WI38 (cell line): ENCODE results near the gene DDOST.

Source experiments
- H3K4me3 ChIP-seq: 2 replicates; pipeline ENCODE4 v1.5.1; 2011; ENCODE audit warnings: low read depth, mild to moderate bottlenecking, control low read depth, low read length
- TF ChIP-seq, protein P1 (sequence below): IDR thresholded peaks from 2 replicates; pipeline ENCODE4 v1.5.1; 2012; ENCODE audit warnings: low read depth, mild to moderate bottlenecking, control low read depth, low read length

The DDOST gene

DNA sequence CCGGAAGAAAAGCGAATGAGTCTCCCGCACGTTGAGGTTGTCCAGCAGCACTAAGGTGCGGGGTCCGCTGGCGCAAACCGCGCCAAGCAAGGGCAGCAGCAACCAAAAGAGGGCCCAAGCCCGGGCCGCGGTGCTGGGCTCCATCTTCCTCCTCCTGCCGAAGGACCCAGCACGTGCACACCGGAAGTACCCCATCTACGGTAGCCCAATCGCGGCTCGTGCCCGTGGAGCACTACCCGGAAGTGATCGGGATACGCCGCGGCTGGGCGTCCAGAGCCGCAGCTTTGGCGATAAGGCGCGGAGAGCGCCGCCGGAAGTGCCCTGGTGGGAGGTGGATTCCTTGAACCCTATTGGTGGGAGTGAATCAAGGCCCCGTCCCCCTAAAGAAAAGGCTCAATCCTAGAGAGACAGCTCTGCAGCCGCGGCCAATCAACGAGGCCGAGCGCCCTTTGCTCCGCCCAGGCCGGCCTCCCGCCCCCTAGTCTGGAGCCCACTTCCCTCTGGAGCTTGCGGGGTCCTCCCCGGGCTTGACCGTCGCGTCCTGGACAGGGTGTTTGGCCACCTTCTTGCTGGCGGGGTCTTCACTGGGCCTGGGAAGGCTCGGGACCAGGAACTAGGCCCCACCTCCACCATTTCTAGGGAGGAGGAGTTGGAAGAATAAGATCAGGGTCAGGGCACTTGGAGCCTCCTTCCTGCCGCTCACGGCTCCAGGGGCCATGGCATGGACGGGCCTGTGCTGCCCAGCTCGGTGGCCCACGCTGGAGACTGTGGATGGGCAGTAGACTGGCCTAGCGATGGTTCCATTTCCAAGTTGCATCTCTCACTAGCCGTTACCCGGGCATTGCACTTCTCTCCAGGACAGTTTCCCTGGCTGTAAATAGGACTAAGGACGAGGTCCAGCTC is at the start of gene DDOST:
TSS of gene DDOST (minus strand) at position 163 of the 903 bp plus-strand sequence. CDS start at position 144, 19 bp downstream.
- H3K4me3 ChIP-seq, result peak within 1 kb of the TSS; percentile 97
- TF ChIP-seq, protein P1, sequence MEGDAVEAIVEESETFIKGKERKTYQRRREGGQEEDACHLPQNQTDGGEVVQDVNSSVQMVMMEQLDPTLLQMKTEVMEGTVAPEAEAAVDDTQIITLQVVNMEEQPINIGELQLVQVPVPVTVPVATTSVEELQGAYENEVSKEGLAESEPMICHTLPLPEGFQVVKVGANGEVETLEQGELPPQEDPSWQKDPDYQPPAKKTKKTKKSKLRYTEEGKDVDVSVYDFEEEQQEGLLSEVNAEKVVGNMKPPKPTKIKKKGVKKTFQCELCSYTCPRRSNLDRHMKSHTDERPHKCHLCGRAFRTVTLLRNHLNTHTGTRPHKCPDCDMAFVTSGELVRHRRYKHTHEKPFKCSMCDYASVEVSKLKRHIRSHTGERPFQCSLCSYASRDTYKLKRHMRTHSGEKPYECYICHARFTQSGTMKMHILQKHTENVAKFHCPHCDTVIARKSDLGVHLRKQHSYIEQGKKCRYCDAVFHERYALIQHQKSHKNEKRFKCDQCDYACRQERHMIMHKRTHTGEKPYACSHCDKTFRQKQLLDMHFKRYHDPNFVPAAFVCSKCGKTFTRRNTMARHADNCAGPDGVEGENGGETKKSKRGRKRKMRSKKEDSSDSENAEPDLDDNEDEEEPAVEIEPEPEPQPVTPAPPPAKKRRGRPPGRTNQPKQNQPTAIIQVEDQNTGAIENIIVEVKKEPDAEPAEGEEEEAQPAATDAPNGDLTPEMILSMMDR, result peak; percentile 20; the same call in 1 of the 2 replicates

DNA sequence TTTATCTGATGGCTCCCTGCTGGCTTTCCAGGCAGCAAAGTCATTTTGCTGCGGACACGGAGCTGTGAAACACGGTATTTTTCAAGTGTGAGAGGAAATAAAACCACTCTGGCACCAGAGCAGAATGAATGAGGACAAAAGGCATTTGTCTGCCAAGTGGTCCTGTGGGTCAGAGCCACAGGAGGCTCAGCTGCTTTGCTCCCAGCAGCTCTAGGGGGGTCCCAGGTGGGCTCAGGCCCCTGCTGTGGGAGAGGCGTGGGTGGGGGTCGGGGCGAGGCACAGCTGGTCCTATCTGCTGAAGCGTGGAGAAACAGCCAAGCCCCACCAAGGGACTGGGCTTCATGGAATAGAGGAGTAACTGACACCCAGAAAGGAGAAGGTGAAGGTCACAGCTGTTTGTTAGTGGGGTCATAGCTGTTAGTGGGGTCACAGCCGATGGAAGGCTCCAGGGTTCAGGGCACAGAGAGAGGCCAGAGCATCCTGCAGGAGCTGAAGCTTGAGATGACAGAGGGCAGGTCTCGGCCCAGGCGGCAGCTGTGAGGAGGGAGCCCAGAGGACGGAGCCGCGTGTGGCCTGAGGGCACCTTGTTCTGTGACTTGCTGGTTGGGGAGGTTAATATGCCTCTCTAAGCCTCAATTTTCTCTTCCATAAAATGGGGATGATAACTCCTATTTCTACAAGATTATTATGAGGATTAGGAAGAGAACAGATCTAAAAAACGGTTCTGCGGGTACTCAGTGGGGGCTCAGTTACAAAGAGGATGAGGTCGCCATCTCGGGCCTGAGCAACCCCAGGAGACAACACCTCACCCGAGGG is 49.5 kb upstream of the DDOST start:
- TF ChIP-seq, protein P1, result no peak
- no peak overlapping the region for H3K4me3 ChIP-seq

DNA sequence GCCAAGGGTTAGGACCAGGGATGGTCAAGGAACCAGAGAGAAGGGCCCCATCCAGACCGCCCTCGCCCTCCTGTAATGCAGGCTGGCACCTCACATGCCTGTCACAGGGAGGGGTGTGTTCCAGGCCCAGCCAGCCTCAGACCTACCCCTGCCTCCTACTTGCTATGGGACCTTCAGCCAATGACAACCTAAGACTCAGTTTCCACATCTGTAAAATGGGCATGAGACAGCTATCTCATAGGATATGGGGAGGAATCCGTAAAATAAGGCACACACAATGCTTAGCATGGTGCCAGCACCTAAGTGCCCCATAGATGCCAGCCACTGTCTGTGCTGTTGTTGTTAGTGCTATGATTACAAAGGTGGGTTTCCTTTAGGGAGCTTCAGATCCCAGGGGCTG is 48.7 kb upstream of the DDOST start:
- TF ChIP-seq, protein P1, result no peak
- H3K4me3 ChIP-seq, result no peak overlapping the region

DNA sequence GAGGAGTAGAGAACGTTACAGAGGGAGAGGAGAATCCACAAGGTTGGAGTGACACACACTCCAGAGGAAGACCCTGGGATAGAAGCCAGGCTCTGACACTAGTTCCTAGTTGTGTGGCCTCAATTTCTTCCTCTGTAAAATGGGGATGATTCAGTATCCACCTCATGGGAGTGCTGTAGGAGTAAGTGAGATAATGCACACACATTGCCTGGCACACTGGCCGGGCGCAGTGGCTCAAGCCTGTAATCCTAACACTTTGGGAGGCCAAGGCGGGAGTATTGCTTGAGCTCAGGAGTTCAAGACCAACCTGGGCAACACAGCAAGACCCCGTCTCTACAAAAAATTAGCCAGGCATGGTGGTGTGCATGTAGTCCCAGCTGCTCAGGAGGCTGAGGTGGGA is 47.7 kb upstream of the DDOST start:
- no peak overlapping the region for H3K4me3 ChIP-seq
- TF ChIP-seq, protein P1, result no peak

DNA sequence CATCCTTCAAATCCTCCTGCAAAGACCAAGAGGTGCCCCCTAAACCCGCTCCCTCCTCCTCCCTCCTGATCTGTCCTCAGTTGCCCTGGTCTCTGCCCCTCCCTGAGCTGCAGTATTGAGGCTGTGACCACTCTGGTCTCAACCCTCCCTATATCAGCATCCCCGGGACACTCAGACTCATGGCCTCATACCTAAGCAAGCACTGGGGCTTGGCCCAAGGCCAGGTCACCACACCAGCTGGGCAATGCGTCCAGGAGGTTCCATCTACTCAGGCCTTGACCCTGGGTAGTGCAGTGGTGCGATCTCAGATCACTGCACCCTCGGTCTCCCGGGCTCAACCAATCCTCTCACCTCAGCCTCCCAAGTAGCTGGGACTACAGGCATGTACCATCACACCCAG is 46.9 kb upstream of the DDOST start:
- TF ChIP-seq, protein P1, result no peak
- H3K4me3 ChIP-seq, result no peak overlapping the region

DNA sequence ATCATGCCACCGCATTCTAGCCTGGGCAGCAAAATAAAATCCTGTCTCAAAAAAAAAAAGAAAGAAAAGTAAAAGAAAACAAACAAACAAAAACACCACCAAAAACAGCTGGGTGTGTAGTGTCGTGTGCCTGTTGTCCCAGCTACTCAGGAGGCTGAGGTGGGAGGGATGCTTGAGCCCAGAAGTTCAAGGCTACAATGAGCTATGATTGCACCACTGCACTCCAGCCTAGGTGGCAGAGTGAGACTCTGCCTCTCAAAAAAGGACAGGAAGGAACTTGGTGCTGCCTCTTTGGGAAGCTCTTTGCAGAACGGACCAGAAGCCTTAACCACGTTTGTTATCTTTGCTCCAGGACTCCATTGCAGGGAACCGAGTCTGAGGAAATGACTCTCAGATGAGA is 45.7 kb upstream of the DDOST start:
- TF ChIP-seq, protein P1, result no peak
- no peak overlapping the region for H3K4me3 ChIP-seq
